Retinal pigment epithelial cell (primary cell): ENCODE data around the gene NUDT3.
"Not testable (repeated sequence)": the region's sequence is repeated elsewhere in the genome, so short reads cannot be mapped to it uniquely, and the experiment has no call there.

Source experiments
- DNase-seq: peaks from one replicate; pipeline ENCODE4 v3.0.0-alpha.2; 2010; ENCODE audit warnings: low read depth
- H3K4me3 ChIP-seq: 2 replicates; pipeline ENCODE4 v1.5.1; 2011; ENCODE audit warnings: mild to moderate bottlenecking, low read length, control low read depth, moderate library complexity
- CTCF ChIP-seq: conservative IDR thresholded peaks from 2 replicates; pipeline ENCODE4 v1.5.1; 2011; ENCODE audit warnings: low read depth, low read length, control low read depth, inconsistent platforms

Gene NUDT3

GRCh38 chr6:34355889-34356288, 36.6 kb downstream of the NUDT3 start:
- no peak overlapping the region for H3K4me3 ChIP-seq
- no peak for DNase-seq
- TF ChIP-seq CTCF: no peak

- H3K4me3 ChIP-seq, DNase-seq: not testable (repeated sequence)
Observed at GRCh38 chr6:34354230-34354629, 38.2 kb downstream of the NUDT3 start.

GRCh38 chr6:34353530-34353929, 38.9 kb downstream of the NUDT3 start:
- DNase-seq, H3K4me3 ChIP-seq: not testable (repeated sequence)

GRCh38 chr6:34352305-34352937, 40.0 kb downstream of the NUDT3 start:
- DNase-seq: no peak
- no peak for TF ChIP-seq CTCF

GRCh38 chr6:34350934-34351217, 41.6 kb downstream of the NUDT3 start:
- H3K4me3 ChIP-seq: no peak overlapping the region
- DNase-seq: no peak
- no peak for TF ChIP-seq CTCF

More at GRCh38 chr6:34352305-34352937, 40.0 kb downstream of the NUDT3 start:
- H3K4me3 ChIP-seq: no peak overlapping the region

- no peak overlapping the region for H3K4me3 ChIP-seq
- no peak for TF ChIP-seq CTCF
- no peak for DNase-seq
Observed at GRCh38 chr6:34350137-34350933, 42.1 kb downstream of the NUDT3 start.

GRCh38 chr6:34349211-34349610, 43.3 kb downstream of the NUDT3 start:
- no peak for DNase-seq
- TF ChIP-seq CTCF: no peak
- no peak overlapping the region for H3K4me3 ChIP-seq

- TF ChIP-seq CTCF: no peak
- no peak overlapping the region for H3K4me3 ChIP-seq
- no peak for DNase-seq
Observed at GRCh38 chr6:34347303-34347702, 45.2 kb downstream of the NUDT3 start.
